Gastroesophageal sphincter (tissue), 4 donors: Measurements from ENCODE around the gene RFX2. TPM values are rescaled to one million over a fixed set of nuclear protein-coding genes. Genes with fewer than 3 reads are reported as not detected.

Experiments
- ATAC-seq: fragments of 150-250 bp; one replicate; pipeline ENCODE4 v1.9.1; 2016; ENCODE audit warnings: mild to moderate bottlenecking, moderate library complexity
- H3K27ac ChIP-seq, 4 donors: fragments of 200-600 bp; sonication (generic) in 3 of 4; 1 replicate in 3 of 4; 2 replicates in 1 of 4; pipeline ENCODE4 v1.5.1; 2016 to 2019
- H3K27me3 ChIP-seq: fragments of 200-600 bp; sonication (generic); one replicate; pipeline ENCODE4 v1.5.1; 2019
- H3K36me3 ChIP-seq, 2 donors: fragments of 200-600 bp; sonication (generic); one replicate each; pipeline ENCODE4 v1.5.1; 2019; ENCODE audit warnings: control low read depth in 1 of 2
- H3K4me1 ChIP-seq, 3 donors: fragments of 200-600 bp; sonication (generic); 1 replicate in 2 of 3; 2 replicates in 1 of 3; pipeline ENCODE4 v1.5.1; 2016 to 2019; ENCODE audit warnings: control low read depth in 2 of 3
- H3K4me3 ChIP-seq, 2 donors: fragments of 200-600 bp; sonication (generic); one replicate each; pipeline ENCODE4 v1.5.1; 2019; ENCODE audit warnings: mild to moderate bottlenecking in 1 of 2, moderate library complexity in 1 of 2
- H3K9me3 ChIP-seq, 3 donors: fragments of 200-600 bp; sonication (generic); one replicate each; pipeline ENCODE4 v1.5.1; 2017 to 2019; ENCODE audit warnings: control low read depth in 2 of 3
- CTCF ChIP-seq, 4 experiments: fragments of 200-600 bp in 2 of 4; fragments of 450-650 bp in 2 of 4; sonication (generic) in 1 of 4; IDR thresholded peaks; one replicate each; pipeline ENCODE4 v1.5.1; 2017 to 2019; ENCODE audit warnings: antibody characterized with exemption in 4 of 4, mild to moderate bottlenecking in 2 of 4, moderate library complexity in 2 of 4
- EP300 ChIP-seq: sonication (generic); formaldehyde crosslinking; IDR thresholded peaks from one replicate; pipeline ENCODE4 v1.6.1; 2017; ENCODE audit warnings: antibody characterized with exemption, mild to moderate bottlenecking
- POLR2A ChIP-seq, 2 donors: fragments of 450-650 bp; IDR thresholded peaks; one replicate each; pipeline ENCODE4 v1.6.1; 2017; ENCODE audit warnings: antibody characterized with exemption in 2 of 2, mild to moderate bottlenecking in 2 of 2, moderate library complexity in 1 of 2
- POLR2AphosphoS5 ChIP-seq: sonication (generic); formaldehyde crosslinking; IDR thresholded peaks from one replicate; pipeline ENCODE4 v1.6.1; 2017; ENCODE audit warnings: antibody characterized with exemption
- WGBS, 2 donors: methylation state at CpG; one replicate each; pipeline ENCODE4 v1.1.5; 2018; ENCODE audit warnings: low coverage in 1 of 2; 5-methylcytosine and 5-hydroxymethylcytosine counted together
- total RNA-seq, 4 donors: library from RNA; depleted of rRNA; stranded (reverse); fragments of >200 nt; gene quantifications; one replicate each; pipeline ENCODE4 v1.1.0, GENCODE V29; 2016

Gene RFX2
- total RNA-seq, 4 donors from 2014 or later = 18.7 to 49.1 (median 37.6) TPM

GRCh38 chr19:6071875-6072274 is 38.4 kb downstream of the RFX2 start:
- Histone ChIP-seq H3K9me3 (no peaks in the 10 kb centered on the region), H3K27me3 (no peaks in the 10 kb centered on the region), H3K4me1 (peaks cover 7 to 95% (median 49%) of the 10 kb centered on the region in 3 donors), H3K36me3 (no peaks in the 10 kb centered on the region), H3K27ac (peak overlapping the region; percentile 95 to 98 (median 97)), H3K4me3 (no peak overlapping the region)
- no peak for ATAC-seq
- TF ChIP-seq CTCF (IDR thresholded peaks at IDR 0.05) (no peak), EP300 (no peak), POLR2A (IDR thresholded peaks at IDR 0.05) (no peak), POLR2AphosphoS5 (no peak)
- 13 to 36% methylated on average over 8 of the region's 8 CpGs for WGBS, 2 donors

GRCh38 chr19:6070720-6071485 is 39.4 kb downstream of the RFX2 start:
- Histone ChIP-seq H3K36me3 (no peaks in the 10 kb centered on the region), H3K4me3 (no peak overlapping the region), H3K27me3 (no peaks in the 10 kb centered on the region), H3K27ac (peak overlapping the region; percentile 95 to 98 (median 97)), H3K9me3 (no peaks in the 10 kb centered on the region), H3K4me1 (peaks cover 10 to 95% (median 48%) of the 10 kb centered on the region in 3 donors)
- ATAC-seq = peak; percentile 40
- 16 to 37% methylated on average over 7 to 10 of the region's 11 CpGs for WGBS, 2 donors
- peak; percentile 97 for TF ChIP-seq POLR2AphosphoS5
- peak in 1 of 2 donors; percentile 29 for TF ChIP-seq POLR2A (IDR thresholded peaks at IDR 0.05)
- TF ChIP-seq EP300 = no peak

GRCh38 chr19:6070207-6070681 is 40.1 kb downstream of the RFX2 start:
- Histone ChIP-seq H3K27ac (peak overlapping the region; percentile 95 to 98 (median 97)), H3K27me3 (no peaks in the 10 kb centered on the region), H3K4me3 (no peak overlapping the region), H3K9me3 (no peaks in the 10 kb centered on the region), H3K36me3 (no peaks in the 10 kb centered on the region), H3K4me1 (peaks cover 10 to 95% (median 48%) of the 10 kb centered on the region in 3 donors)
- no peak for ATAC-seq
- WGBS, 2 donors = 94% methylated on average over 2 of the region's 3 CpGs; no CpG with 5 or more reads in 1 of the 2 donors
- TF ChIP-seq EP300 (no peak), POLR2AphosphoS5 (no peak), CTCF (IDR thresholded peaks at IDR 0.05) (no peak), POLR2A (IDR thresholded peaks at IDR 0.05) (no peak)

GRCh38 chr19:6069268-6069791 is 41.0 kb downstream of the RFX2 start:
- H3K4me3 ChIP-seq = no peak overlapping the region
- TF ChIP-seq EP300 = no peak
- no peak for TF ChIP-seq CTCF (IDR thresholded peaks at IDR 0.05)
- no peak for TF ChIP-seq POLR2AphosphoS5
- TF ChIP-seq POLR2A (IDR thresholded peaks at IDR 0.05) = no peak
- H3K4me1 ChIP-seq = peaks cover 10 to 95% (median 49%) of the 10 kb centered on the region in 3 donors
- H3K27ac ChIP-seq = peak overlapping the region; percentile 96 to 98 (median 97)
- no peak for ATAC-seq
- no peaks in the 10 kb centered on the region for H3K27me3 ChIP-seq
- no peaks in the 10 kb centered on the region for H3K9me3 ChIP-seq
- H3K36me3 ChIP-seq = no peaks in the 10 kb centered on the region

GRCh38 chr19:6068711-6069110 is 41.6 kb downstream of the RFX2 start:
- no peak for ATAC-seq
- peaks cover 10 to 95% (median 56%) of the 10 kb centered on the region in 3 donors for H3K4me1 ChIP-seq

More at GRCh38 chr19:6068711-6069110, 41.6 kb downstream of the RFX2 start:
- TF ChIP-seq POLR2AphosphoS5 (no peak), CTCF (IDR thresholded peaks at IDR 0.05) (no peak), POLR2A (IDR thresholded peaks at IDR 0.05) (no peak), EP300 (no peak)
- H3K27ac ChIP-seq = peak overlapping the region; percentile 96 to 98 (median 97)
- H3K27me3 ChIP-seq = no peaks in the 10 kb centered on the region
- no peak overlapping the region for H3K4me3 ChIP-seq
- 0 to 18% methylated on average over 2 of the region's 2 CpGs for WGBS, 2 donors
- H3K36me3 ChIP-seq = no peaks in the 10 kb centered on the region
- no peaks in the 10 kb centered on the region for H3K9me3 ChIP-seq
